M059J (cell line): ENCODE measurements around the gene RNF212. TPM values are rescaled to one million over a fixed set of nuclear protein-coding genes. Genes with fewer than 3 reads are reported as not detected.

Source experiments
- total RNA-seq: library from RNA; depleted of rRNA; stranded (reverse); fragments of >200 nt; shearing (Covaris generic); gene quantifications from 2 replicates; pipeline ENCODE4 v1.2.3, GENCODE V29; 2014; rRNA removed

RNF212 gene
- total RNA-seq, 1 experiment from 2014 or later = 25.2 TPM

Other genes starting within 250 kb of the RNF212 start
- 48.3 and 67.5 TPM in 2 replicates for gene GAK, start 181.2 kb downstream of the RNF212 start, total RNA-seq
- gene TMEM175, start 181.1 kb downstream of the RNF212 start, total RNA-seq = 31.6 and 36.9 TPM in 2 replicates
- 4.8 and 9.3 TPM in 2 replicates for gene DGKQ, start 140.0 kb downstream of the RNF212 start, total RNA-seq
- 3.4 and 11.9 TPM in 2 replicates for gene IDUA, start 126.5 kb downstream of the RNF212 start, total RNA-seq
- gene SLC26A1, start 120.2 kb downstream of the RNF212 start, total RNA-seq = not detected in 2 replicates
- gene FGFRL1, start 101.9 kb downstream of the RNF212 start, total RNA-seq = 45.3 and 82.5 TPM in 2 replicates
- 0.07 TPM in 1 of 2 replicates, not detected in the other for gene SPON2, start 59.0 kb upstream of the RNF212 start, total RNA-seq
- gene CTBP1, start 135.6 kb upstream of the RNF212 start, total RNA-seq = 101 and 166 TPM in 2 replicates
- gene MAEA, start 176.3 kb upstream of the RNF212 start, total RNA-seq = 44.4 and 75.0 TPM in 2 replicates
- 1.5 and 3.9 TPM in 2 replicates for gene UVSSA, start 233.6 kb upstream of the RNF212 start, total RNA-seq